DOHH2 (cell line): ENCODE measurements around the gene GGT6.
A peak's percentile ranks its signal among the peaks of the same experiment; 100 is the strongest.

Source experiments
- H3F3A ChIP-seq: fragments of 200-600 bp; sonication (generic), shearing (Covaris generic); 2 replicates; pipeline ENCODE4 v1.6.0; 2016; ENCODE audit warnings: antibody characterized with exemption, mild to moderate bottlenecking; ENCODE audit not compliant: control insufficient read depth, insufficient read depth
- H3K27ac ChIP-seq: fragments of 200-600 bp; sonication (generic); 2 replicates; pipeline ENCODE4 v1.5.1; 2014; ENCODE audit warnings: low read depth, mild to moderate bottlenecking, low read length, moderate library complexity
- H3K27me3 ChIP-seq: fragments of 200-600 bp; sonication (generic); 2 replicates; pipeline ENCODE4 v1.6.1; 2014; ENCODE audit warnings: mild to moderate bottlenecking, low read length, mixed read lengths; ENCODE audit not compliant: control insufficient read depth
- H3K36me3 ChIP-seq: fragments of 200-600 bp; sonication (generic); 2 replicates; pipeline ENCODE4 v1.6.1; 2014; ENCODE audit warnings: mild to moderate bottlenecking, low read length, moderate library complexity, mixed read lengths; ENCODE audit not compliant: control insufficient read depth
- H3K4me1 ChIP-seq: fragments of 200-600 bp; sonication (generic); 2 replicates; pipeline ENCODE4 v1.6.1; 2014; ENCODE audit warnings: mild to moderate bottlenecking, low read length, mixed read lengths; ENCODE audit not compliant: control insufficient read depth
- H3K4me2 ChIP-seq: fragments of 200-600 bp; sonication (generic); 2 replicates; pipeline ENCODE4 v1.6.0; 2014; ENCODE audit warnings: mild to moderate bottlenecking, low read length, moderate library complexity
- H3K4me3 ChIP-seq: fragments of 200-600 bp; sonication (generic); 2 replicates; pipeline ENCODE4 v1.5.1; 2014; ENCODE audit warnings: mild to moderate bottlenecking, low read length, mixed read lengths
- H3K79me2 ChIP-seq: fragments of 200-600 bp; sonication (generic); 2 replicates; pipeline ENCODE4 v1.6.1; 2014; ENCODE audit warnings: mild to moderate bottlenecking, low read length, mixed read lengths; ENCODE audit not compliant: control insufficient read depth
- H3K9me2 ChIP-seq: fragments of 200-600 bp; sonication (generic); replicated peaks from 2 replicates; pipeline ENCODE4 v1.6.1; 2014; ENCODE audit warnings: mild to moderate bottlenecking, low read length, mixed read lengths; ENCODE audit not compliant: control insufficient read depth
- H3K9me3 ChIP-seq: fragments of 200-600 bp; sonication (generic); 2 replicates; pipeline ENCODE4 v1.6.1; 2014; ENCODE audit warnings: antibody characterized with exemption, low read length, mixed read lengths; ENCODE audit not compliant: control insufficient read depth, insufficient read depth
- H4K20me1 ChIP-seq: fragments of 200-600 bp; sonication (generic); 2 replicates; pipeline ENCODE4 v1.6.0; 2014; ENCODE audit warnings: low read depth, mild to moderate bottlenecking, antibody characterized with exemption, low read length, moderate library complexity; ENCODE audit not compliant: control insufficient read depth, insufficient read depth
- CTCF ChIP-seq: fragments of 200-600 bp; sonication (generic); IDR thresholded peaks from one replicate; pipeline ENCODE4 v1.5.1; 2014; ENCODE audit warnings: antibody characterized with exemption, mild to moderate bottlenecking, low read depth, low read length; ENCODE audit not compliant: poor library complexity, severe bottlenecking
- EZH2phosphoT487 ChIP-seq: fragments of 200-600 bp; sonication (generic); IDR thresholded peaks from 2 replicates; pipeline ENCODE4 v1.6.1; 2017; ENCODE audit warnings: borderline replicate concordance, mild to moderate bottlenecking, antibody characterized with exemption, low read length, moderate library complexity, mixed read lengths

GGT6 gene

GRCh38 chr17:4584917-4585637, 24.7 kb upstream of the GGT6 start:
- no peaks in the 10 kb centered on the region for H3F3A ChIP-seq
- H3K27me3 ChIP-seq = peaks cover 35% of the 10 kb centered on the region
- H3K4me1 ChIP-seq = no peaks in the 10 kb centered on the region
- H3K27ac ChIP-seq = no peak overlapping the region
- H3K36me3 ChIP-seq = no peaks in the 10 kb centered on the region
- no peaks in the 10 kb centered on the region for H3K9me3 ChIP-seq
- no peaks in the 10 kb centered on the region for H3K9me2 ChIP-seq
- H4K20me1 ChIP-seq = no peaks in the 10 kb centered on the region
- no peaks in the 10 kb centered on the region for H3K79me2 ChIP-seq
- no peak overlapping the region for H3K4me3 ChIP-seq
- no peak for TF ChIP-seq EZH2phosphoT487
- no peak for TF ChIP-seq CTCF
- H3K4me2 ChIP-seq = no peak overlapping the region

DNA sequence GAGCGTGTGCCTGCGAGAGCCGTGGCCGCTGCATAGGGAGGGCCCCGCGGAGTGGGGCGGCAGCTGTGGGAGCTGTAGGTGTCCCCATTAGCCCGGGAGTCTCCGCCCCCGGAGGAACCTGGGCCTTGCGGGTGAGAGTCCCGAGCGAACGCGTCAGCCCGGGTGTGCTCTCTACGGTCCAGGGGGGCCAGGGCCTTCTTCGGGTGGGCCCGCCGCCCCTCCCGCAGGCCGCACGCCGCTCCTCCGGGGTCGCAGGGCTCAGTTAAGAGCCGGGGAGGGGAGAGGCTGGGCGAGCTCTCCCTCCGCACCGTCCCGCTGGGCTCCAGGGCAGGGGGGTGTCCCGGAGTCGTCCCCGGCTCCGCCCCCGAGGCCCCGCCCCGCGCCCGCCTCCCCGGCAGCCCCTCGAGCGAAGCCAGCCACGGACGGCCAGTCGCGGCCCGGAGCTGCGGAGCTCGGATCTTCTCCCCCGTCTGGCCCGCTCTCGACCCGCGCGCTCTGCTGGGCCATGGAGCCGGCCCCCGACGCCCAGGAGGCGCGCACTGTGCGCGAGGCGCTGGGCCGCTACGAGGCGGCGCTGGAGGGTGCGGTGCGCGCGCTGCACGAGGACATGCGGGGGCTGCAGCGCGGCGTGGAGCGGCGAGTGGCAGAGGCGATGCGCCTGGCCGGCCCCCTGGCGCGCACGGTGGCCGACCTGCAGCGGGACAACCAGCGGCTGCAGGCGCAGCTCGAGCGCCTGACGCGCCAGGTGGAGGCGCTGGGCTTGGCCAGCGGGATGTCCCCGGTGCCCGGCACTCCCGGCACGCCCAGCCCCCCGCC, 23.9 kb upstream of the GGT6 start, which contains the start of gene SMTNL2:
TSS of gene SMTNL2 (plus strand) at position 429 of the 816 bp plus-strand sequence. CDS start at position 506, 77 bp downstream.
- H3K36me3 ChIP-seq = no peaks in the 10 kb centered on the region
- H3K27me3 ChIP-seq = peaks cover 35% of the 10 kb centered on the region
- no peaks in the 10 kb centered on the region for H3K79me2 ChIP-seq
- no peaks in the 10 kb centered on the region for H3K4me1 ChIP-seq
- H3K9me2 ChIP-seq = no peaks in the 10 kb centered on the region
- TF ChIP-seq EZH2phosphoT487 (no peak), CTCF (no peak)
- no peaks in the 10 kb centered on the region for H4K20me1 ChIP-seq
- no peaks in the 10 kb centered on the region for H3K9me3 ChIP-seq
- no peak within 1 kb of the TSS for H3K4me3 ChIP-seq
- no peaks in the 10 kb centered on the region for H3F3A ChIP-seq
- H3K27ac ChIP-seq = no peak within 1 kb of the TSS
- H3K4me2 ChIP-seq = no peak within 1 kb of the TSS

DNA sequence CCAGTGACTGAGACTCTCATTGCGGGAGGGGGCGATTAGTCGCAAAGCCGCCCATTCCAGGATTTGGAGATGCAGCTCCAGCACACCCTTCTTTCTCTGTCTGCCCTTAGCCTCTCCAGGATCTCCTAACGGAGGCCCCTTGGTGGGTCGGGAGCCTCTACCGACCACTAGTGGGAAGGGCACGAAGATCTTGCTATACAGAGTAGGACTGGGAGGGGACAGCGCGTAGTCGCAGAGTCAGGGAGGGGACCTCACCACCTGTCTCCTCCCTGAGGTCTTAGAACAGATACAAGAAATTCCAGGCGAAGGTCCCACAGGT, 23.4 kb upstream of the GGT6 start:
- Histone ChIP-seq H3K27ac (no peak overlapping the region), H3K36me3 (no peaks in the 10 kb centered on the region), H3K9me3 (no peaks in the 10 kb centered on the region), H4K20me1 (no peaks in the 10 kb centered on the region), H3K27me3 (peaks cover 35% of the 10 kb centered on the region), H3K4me3 (no peak overlapping the region), H3K4me2 (no peak overlapping the region), H3K79me2 (no peaks in the 10 kb centered on the region), H3F3A (no peaks in the 10 kb centered on the region), H3K9me2 (no peaks in the 10 kb centered on the region), H3K4me1 (no peaks in the 10 kb centered on the region)
- peak; percentile 39 for TF ChIP-seq CTCF
- no peak for TF ChIP-seq EZH2phosphoT487
